Effector CD8-positive, alpha-beta T cell (primary cell): ENCODE measurements around the gene MISP.
"Not testable (repeated sequence)": the region's sequence is repeated elsewhere in the genome, so short reads cannot be mapped to it uniquely, and the experiment has no call there.

Source experiments
- DNase-seq: peaks from one replicate; lab custom pipeline; 2025; lab: John Stamatoyannopoulos, UW

MISP gene

GRCh38 chr19:723714-724113, 27.2 kb upstream of the MISP start:
- DNase-seq: no peak

GRCh38 chr19:725461-726089, 25.3 kb upstream of the MISP start:
- no peak for DNase-seq

GRCh38 chr19:726993-727956, 23.6 kb upstream of the MISP start:
- DNase-seq: no peak

DNA sequence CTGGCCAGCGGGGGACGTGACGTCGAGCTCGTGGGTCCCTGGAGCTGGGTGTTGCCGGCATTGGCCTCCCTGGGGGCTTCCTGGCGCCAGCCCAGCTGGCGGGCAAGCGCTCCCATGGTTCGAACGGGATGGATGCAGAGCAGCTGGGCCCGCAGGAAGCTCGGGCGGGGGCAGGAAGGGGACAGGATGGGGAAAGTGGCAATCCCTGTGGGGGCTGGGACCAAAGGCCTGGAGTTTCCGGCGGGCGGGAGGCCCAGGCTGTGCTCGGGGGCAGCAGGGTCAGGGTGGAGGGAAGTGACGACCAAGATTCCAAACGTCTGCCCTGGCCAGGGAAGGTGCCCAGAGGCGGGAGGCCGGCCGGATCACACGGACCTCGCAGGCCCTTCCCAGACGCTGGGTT, 22.9 kb upstream of the MISP start:
- DNase-seq: no peak

DNA sequence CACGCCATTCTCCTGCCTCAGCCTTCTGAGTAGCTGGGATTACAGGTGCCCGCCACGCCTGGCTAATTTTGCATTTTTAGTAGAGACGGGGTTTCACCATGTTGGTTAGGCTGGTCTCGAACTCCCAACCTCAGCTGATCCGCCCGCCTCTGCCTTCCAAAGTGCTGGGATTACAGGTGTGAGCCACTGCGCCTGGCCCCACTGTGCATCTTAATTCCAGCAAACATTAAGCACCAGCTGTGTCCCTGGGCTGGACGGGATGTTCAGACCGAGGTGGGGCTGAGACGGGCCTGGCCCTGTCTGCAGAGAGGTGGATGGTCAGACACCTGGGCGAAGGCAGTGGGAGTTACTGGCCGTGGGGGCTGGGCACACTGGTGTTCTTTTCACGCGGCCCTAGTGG, 21.3 kb upstream of the MISP start:
- DNase-seq: not testable (repeated sequence)

GRCh38 chr19:729965-730668, 20.8 kb upstream of the MISP start:
- DNase-seq: no peak

DNA sequence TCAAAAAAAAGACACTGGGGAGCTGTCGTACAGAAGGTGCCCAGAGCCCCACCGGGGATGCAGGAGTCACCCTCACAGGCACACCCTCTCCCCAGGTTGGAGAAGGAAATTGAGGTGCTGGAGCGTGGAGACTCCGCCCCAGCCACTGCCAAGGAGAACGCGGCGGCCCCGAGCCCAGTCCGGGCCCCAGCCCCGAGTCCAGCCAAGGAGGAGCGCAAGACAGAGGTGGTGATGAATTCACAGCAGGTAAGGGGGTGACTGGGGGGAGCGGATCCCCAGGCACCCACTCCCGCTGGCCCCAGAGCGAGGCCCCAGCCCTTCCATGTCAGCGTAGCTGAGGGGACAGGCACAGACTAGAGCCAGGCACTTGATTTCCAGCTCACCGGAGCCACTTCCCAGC, 19.9 kb upstream of the MISP start:
- no peak for DNase-seq

GRCh38 chr19:732148-733069, 18.5 kb upstream of the MISP start:
- no peak for DNase-seq

DNA sequence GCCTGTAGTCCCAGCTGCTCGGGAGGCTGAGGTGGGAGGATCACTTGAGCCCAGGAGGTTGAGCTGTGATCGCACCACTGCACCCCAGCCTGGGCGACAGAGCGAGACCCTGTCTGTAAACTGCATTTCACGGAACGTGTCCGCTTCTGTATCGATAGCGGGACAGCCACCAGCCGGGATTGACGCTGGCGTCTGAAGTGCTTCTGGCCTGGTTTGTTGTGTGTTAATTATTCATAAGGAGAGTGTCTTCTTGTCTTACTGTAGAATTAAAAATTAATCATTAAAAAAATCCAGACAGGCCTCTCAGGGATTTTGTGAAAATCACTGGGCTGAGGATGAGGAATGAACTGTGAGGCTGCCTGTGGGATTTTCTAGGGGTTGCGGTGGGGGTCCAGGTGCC, 16.2 kb upstream of the MISP start:
- DNase-seq: no peak

- DNase-seq: no peak
These were observed 14.8 kb upstream of the MISP start for GRCh38 chr19:736125-736524.

- DNase-seq: peak; percentile 48
These were observed 13.3 kb upstream of the MISP start for GRCh38 chr19:737591-738093.

DNA sequence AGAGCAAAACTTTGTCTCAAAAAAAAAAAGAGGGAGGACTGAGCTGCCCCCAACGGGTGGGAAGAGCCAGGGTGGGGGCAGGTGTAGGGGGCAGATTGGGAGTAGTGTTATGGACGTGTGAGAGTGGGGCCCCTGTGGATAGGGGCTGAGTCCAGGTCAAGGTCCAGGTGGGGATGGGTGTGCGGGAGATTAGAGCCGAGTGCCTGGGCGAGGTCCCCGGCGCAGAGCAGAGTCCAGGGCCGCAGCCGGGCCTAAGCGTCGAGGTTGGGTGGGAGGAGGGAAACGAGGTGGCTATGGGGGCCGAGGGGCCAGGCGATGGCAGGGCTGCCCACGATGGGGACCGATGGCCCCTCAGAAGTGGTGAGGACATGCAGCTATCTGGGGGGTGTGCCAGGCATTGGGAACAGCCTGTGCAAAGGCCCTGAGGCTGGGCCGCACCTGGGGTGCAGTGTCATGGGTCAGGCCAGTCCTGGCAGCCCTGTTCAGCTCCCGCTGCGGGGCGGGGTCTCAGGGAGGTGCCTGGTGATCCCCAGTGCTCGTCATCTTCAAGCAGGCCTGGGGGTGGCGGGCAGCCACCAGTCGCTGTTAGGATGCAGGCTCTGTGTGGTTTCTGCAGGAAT, 12.3 kb upstream of the MISP start:
- no peak for DNase-seq

DNA sequence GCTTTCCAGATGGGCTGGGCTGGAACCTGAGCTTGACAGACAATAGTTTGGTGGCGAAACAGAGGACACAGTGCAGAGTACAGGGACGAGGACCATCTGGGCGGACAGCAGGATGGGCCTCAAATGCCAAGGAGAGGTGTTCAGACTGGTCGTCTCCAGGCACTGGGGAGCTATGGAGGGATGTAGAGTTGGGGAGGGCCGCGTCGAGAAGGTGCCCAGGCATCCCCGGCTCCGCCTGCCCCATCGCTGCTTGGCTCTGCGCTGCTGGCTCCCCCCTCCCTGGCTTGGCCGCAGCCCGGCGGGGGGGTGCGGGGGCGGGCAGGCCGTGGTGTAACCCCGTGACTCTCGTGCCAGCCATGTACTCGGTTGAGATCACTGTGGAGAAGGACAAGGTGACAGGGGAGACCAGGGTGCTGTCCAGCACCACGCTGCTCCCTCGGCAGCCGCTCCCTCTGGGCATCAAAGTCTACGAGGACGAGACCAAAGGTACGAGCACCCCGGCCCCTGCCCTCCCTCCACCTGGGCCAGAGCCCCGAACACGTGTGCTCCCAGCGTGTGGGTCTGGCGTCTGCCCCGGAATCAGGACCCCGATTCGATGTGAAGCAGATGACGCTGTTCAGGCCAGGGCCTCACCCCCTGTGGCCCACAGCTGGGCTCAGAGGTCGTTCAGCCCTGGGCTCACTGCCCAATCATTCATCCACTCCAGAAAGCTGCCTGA, 10.8 kb upstream of the MISP start:
- DNase-seq: no peak

DNA sequence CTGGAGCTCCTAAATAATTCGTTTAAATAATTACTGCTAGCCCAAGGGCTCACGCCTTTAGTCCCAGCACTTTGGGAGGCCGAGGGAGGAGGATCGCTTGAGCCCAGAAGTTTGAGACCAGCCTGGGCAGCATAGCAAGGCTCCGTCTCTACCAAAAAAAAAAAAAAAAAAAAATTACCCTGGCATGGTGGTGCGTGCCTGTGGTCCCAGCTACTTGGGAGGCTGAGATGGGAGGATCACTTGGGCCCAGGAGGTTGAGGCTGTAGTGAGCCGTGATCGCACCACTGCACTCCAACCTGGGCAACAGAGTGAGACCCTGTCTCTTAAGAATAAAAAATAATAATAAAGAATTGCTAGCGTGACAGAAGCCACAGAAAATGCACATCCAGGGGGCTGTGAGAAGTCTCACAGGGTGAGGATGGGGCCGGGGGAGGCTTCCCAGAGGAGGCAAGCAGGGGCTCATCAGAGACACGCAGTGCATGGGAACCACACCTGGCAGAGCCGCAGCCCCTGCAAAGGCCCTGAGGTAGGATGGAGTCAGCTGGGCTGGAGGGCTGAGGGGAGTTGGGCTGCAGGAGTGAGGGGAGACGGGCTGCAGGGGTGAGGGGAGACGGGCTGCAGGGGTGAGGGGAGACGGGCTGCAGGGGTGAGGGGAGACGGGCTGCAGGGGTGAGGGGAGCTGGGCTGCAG, 10.0 kb upstream of the MISP start:
- not testable (repeated sequence) for DNase-seq

GRCh38 chr19:741506-742131, 9.3 kb upstream of the MISP start:
- DNase-seq: peak; percentile 16

DNA sequence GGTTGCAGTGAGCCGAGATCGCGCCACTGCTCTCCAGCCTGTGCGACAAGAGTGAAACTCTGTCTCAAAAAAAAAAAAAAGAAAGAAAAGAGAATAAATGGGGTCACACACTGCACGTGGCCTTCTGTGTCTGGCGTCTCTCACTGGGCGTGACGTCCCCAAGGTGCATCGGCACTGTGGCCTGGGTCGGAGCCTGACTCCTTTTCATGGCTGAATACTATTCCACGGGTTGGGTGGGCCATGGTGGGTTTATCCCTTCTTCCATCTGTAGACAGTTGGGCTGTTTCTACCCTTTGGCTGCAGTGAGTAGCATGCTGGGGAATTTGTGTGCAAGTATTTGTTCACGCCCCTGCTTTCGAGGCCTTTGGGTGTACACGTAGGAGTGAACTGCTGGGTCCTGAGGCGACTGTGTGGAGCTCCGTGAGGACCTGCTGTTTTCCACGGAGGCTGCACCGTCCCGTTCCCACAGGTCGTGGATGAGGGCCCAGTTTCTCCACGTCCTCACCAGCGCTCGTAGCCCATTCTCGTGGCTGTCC, 8.3 kb upstream of the MISP start:
- DNase-seq: no peak

- no peak for DNase-seq
These were observed 7.7 kb upstream of the MISP start for GRCh38 chr19:743168-743687.

DNA sequence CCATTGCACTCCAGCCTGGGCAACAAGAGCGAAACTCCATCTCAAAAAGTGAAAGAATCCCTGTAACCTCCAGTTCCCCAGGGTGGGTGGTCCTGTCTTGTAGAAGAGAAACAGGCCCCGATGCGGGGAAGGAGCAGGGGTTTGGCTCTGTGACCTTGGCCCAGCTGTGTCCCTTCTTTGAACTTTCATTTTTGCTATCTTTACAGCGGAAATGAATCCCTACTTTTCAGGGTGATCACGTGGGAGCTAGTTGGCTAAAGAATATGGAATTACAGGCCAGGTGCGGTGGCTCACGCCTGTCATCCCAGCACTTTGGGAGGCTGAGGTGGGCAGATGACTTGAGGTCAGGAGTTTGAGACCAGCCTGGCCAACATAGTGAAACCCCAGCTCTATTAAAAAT, 5.8 kb upstream of the MISP start:
- DNase-seq: not testable (repeated sequence)
